Femur (tissue), 1 donor: Measurements from ENCODE around the gene CD22.
"Not testable (repeated sequence)": the region's sequence is repeated elsewhere in the genome, so short reads cannot be mapped to it uniquely, and the experiment has no call there.

Experiments used
- DNase-seq: peaks from one replicate; pipeline ENCODE4 v3.0.0-alpha.2; 2017

Gene CD22

DNA sequence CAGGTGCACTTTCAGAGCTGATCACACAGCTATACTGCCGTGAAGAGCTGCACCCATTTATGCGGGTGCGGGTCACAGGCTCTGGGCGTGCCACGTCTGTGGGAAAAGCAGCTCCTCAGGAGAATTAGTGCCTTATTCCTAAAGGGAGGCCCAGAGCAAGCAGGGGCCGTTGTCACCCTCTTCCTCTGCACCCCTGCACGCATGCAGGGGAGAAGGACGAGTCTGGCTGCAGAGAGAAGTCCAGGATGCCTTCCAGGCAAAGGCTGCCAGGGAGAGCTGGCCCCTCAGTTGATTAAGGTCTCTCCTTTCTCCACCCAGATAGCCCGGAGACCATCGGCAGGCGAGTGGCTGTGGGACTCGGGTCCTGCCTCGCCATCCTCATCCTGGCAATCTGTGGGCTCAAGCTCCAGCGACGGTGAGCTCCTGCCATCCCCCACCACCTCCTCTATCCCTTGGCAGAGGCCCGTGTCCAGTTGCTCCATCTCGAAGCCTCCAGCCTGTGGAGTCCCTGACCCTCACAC lies 15.6 kb downstream of the CD22 start:
- DNase-seq = no peak

DNA sequence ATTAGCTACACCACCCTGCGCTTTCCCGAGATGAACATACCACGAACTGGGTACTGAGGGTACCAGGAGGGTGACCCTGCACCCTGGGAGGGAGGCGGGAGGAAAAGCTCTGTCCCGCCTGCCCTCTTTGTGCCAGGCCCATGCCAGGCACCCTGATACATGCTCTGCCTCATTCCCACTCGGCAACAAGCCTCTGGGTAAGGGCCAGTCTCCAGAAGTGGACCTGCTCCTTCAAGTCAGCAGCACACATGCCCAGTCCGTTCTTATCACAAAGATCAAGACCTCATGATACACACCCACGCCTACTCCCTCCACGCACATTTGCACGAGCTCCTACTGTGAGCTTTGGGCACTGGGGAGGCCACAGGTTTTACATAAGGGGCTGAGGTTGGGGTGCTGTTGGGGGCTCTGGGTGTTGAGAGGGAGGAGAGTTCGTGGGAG lies 16.7 kb downstream of the CD22 start:
- DNase-seq = no peak

DNA sequence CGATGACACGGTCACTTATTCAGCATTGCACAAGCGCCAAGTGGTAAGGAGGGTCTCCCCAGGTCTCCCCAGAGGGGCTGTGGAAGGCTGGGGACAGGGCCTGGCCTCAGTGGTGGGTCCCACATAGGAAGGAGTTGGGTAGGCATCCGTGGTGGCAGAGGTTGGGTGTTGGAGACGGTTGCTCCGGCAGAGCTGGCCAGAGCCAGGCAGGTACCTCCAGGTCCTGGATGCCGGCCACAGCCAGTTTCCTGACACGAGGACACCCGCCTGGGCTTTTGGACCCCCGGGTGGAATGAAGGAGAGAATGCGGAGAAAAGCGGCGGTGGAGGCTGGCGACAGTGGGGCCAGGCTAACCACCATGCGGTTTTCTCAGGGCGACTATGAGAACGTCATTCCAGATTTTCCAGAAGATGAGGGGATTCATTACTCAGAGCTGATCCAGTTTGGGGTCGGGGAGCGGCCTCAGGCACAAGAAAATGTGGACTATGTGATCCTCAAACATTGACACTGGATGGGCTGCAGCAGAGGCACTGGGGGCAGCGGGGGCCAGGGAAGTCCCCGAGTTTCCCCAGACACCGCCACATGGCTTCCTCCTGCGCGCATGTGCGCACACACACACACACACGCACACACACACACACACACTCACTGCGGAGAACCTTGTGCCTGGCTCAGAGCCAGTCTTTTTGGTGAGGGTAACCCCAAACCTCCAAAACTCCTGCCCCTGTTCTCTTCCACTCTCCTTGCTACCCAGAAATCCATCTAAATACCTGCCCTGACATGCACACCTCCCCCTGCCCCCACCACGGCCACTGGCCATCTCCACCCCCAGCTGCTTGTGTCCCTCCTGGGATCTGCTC lies 17.4 kb downstream of the CD22 start:
- DNase-seq = no peak

DNA sequence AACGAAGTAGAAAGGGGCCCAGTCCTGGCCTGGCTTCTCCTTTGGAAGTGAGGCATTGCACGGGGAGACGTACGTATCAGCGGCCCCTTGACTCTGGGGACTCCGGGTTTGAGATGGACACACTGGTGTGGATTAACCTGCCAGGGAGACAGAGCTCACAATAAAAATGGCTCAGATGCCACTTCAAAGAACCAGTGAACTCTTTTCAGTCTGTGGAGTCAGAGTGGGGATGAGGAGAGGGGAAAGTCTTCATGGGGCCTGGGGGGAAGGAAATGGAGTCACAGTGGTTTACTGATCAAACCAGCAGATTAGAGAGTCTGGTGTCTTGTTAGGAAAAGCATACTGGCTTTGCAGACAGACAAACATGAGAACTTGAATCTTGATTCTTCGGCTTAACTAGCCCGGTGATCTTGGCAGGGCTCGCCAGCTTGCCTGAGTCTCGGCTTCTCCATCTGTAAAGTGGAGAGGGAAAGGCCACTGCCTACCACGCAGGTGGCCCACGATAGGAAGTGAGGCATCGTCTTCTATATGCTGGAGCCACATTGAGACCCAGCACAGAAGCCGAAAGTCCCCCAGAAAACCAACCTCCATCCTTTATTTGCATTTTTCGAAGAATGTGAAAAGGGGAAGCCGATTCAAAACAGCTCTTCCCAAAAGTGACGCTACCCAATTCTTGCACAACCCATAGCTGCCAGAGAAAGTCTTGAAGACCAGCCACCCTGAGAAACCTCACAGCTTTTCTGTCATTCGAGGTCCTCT lies 18.4 kb downstream of the CD22 start, which contains the start of gene FFAR1:
Gene FFAR1 (plus strand): TSS at position 732 of the 759 bp plus-strand sequence. CDS start 3,650 bp downstream, outside the sequence.
- DNase-seq = no peak

DNA sequence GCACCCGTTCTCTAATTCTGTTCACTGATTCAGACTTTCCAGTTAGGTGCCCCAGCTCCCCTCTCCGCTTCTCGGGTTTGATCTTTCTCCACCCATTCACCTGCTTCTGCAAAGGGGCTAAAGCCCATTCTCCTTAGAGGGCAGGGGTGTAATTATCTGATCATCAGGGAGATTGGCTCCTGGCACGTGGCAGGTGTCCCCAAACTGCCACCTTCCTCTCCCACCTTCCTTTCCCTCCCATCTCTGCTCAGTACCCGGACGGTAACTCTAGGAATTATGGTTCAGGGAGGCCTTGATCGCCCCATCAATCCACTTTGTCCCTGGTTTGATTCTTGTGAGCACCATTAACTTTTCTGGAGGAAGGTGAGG lies 18.9 kb downstream of the CD22 start:
- no peak for DNase-seq

DNA sequence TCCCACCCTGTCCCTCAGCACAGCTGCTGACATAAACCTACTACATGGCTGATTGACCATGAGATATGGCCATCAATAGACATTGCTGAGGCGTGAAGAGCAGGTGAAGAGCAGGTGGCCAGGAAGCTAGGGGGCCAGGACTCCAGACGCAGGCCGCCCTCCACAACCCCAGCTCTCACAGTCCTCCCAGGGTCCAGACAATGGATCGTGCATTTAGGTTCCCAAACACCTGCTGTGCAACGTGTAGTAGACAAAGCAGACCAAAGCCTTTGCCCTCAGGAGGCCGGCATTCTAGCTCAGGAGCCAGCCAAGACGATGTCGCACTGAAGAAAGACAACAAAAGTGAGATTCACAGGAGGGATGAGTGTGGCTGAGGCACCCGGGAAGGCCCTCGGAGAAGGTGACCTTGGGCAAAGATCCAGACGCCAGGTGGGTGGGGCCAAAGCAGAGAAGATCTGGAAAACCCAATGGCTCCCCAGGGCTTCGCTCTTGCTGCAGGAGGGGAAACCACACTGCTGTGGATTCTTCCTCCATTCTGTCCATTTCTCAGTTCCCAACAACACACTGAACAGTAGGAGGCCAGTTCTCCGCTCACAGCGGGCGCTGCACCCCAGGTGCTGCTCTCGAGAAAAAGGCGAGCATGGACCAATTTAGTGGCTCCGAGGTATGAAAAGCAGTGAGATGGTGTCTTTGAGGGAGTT lies 20.1 kb downstream of the CD22 start:
- DNase-seq = no peak

DNA sequence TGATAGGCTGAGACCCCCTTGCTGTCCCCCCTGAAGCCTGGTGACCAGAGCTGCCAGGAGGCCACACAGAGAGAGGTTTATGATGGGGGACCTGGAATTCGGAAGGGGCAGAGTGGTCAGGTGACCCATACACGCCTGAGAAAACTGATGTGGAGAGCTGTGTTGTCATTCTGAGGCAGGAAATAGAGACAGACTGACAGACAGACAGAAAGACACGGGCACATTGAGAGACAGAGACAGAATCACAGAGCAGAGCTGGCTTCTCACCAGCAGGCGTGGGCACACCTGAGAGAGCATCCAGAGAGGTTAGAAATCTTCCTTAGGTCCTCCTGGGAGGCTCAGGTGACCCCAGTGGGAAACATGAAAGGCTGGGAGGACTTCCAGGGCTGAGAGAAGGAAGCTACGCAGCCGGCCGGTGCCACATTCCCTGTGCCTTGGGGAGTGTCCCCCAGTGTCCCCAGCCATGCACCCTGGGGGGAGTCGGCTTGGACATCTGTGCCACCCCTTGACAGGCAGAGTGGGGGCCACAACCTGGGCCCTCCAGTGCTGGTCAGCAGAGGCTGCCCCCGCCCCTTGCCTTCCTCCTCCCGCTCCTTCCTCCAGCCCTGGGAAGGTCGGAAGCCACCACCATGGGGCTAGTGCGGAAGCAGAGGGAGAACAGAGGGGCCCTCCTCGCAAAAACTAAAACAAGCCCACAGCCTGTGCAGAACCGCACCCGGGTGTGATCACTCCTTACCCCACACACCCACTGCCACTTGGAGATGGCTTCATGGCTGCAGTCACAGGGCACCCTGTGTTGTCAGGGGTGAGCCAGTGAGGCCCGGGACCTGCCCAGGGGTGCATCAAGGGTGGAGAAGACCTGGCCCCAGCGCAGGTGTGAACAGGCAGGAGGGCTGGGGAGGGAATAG lies 20.9 kb downstream of the CD22 start:
- DNase-seq = no peak

DNA sequence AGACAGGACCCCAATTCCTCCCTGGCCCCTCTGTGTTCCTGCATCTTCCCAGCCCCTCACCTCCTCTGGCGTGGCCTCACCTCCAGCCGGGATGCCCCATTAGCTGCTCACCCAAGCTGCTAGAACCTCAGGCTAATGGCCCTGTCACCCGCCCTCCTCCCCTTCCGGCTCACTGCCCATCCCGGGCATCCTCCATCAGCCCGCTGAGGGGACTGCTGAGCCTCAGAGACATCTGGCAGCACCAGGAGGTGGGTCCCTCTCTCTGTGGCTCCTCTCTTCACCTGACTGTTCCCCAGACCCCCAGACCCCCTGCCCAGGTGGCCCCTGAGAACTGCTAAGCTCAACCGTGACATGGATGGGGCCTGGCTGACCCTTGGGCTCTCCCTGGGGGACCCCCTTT lies 21.6 kb downstream of the CD22 start:
- no peak for DNase-seq

DNA sequence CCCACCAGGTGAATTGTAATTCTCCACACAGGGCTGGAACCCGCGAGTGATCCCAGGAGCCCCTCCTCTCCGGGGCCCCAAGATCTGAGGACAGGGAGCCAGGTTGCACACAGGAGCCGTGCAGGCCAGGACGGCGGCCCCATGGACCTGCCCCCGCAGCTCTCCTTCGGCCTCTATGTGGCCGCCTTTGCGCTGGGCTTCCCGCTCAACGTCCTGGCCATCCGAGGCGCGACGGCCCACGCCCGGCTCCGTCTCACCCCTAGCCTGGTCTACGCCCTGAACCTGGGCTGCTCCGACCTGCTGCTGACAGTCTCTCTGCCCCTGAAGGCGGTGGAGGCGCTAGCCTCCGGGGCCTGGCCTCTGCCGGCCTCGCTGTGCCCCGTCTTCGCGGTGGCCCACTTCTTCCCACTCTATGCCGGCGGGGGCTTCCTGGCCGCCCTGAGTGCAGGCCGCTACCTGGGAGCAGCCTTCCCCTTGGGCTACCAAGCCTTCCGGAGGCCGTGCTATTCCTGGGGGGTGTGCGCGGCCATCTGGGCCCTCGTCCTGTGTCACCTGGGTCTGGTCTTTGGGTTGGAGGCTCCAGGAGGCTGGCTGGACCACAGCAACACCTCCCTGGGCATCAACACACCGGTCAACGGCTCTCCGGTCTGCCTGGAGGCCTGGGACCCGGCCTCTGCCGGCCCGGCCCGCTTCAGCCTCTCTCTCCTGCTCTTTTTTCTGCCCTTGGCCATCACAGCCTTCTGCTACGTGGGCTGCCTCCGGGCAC lies 22.6 kb downstream of the CD22 start:
- no peak for DNase-seq

DNA sequence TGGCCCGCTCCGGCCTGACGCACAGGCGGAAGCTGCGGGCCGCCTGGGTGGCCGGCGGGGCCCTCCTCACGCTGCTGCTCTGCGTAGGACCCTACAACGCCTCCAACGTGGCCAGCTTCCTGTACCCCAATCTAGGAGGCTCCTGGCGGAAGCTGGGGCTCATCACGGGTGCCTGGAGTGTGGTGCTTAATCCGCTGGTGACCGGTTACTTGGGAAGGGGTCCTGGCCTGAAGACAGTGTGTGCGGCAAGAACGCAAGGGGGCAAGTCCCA lies 23.1 kb downstream of the CD22 start:
- DNase-seq = no peak

DNA sequence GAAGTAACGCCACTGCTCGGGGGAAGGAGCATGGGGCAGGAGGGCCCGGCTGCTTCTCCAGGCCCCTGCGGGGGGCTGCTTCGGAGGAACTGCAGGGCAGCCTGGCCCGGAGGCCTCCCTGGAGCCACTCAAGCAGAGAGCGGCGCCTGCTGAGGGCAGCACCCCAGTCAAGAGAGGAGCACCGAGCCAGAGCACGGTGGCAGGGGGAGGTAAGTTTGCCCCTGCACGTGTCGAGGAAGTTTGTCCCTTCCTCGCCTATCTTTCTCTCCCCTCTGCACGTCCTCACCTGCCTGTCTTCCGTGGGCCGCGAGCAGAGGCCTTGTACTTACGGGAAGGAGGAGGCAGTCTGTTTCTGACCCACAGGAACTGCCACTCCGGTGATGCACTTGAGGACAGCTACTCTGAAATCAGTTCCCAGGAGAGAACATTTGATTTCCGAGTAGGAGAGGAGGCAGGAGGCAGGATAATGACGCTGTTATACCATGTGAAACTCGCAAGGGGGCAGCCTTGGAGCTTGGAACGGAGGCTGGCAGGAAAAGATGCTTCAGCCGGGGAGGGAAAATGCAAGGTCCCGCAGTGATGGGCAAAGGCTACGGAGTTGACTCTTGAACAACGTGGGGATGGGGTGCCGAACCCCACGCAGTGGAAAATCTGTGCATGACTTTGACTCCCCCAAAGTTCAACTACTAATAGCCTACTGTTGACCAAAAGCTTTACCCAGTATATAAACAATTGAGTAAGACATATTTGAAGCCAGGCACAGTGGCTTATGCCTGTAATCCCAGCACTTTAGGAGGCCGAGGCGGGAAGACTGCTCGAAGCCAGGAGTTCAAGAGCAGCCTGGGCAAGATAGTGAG lies 23.7 kb downstream of the CD22 start:
- DNase-seq = peak; percentile 75

DNA sequence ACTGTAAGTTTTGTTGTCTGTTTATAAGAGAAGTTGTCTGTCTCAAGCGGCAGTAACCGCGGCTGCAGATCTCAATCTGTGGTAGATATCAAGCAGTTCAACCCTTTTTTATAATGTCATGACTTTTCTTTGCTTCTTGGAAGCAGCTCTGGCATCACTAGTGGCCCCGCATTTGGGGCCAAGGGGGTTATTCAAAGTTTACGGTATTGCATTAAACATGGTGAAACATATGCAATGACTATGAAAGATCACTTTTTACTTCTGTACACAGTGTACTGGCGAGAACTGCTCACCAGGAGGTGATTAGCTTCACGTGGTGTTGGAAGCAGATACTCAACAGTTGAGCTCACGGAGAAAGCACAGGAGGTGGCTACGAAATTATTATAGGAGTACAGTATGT lies 24.6 kb downstream of the CD22 start:
- no peak for DNase-seq

DNA sequence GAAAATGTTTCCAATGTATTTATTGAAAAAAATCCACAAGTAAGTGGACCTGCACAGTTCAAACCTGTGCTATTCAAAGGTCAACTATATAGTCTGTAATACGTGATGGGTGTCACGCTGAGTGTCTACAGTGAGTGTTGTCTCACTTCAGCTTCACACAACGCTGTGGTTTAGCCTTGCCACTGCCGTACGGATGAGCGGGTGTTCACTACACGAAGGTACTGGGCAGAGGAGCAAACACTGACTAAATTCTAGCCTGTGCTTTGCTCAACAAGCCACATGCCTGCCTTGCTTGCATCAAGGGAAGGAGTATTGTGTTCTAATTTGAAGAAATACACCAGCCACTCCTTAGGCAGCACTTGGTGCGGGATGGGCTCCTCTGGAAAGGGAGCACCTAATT lies 25.9 kb downstream of the CD22 start:
- DNase-seq = no peak

DNA sequence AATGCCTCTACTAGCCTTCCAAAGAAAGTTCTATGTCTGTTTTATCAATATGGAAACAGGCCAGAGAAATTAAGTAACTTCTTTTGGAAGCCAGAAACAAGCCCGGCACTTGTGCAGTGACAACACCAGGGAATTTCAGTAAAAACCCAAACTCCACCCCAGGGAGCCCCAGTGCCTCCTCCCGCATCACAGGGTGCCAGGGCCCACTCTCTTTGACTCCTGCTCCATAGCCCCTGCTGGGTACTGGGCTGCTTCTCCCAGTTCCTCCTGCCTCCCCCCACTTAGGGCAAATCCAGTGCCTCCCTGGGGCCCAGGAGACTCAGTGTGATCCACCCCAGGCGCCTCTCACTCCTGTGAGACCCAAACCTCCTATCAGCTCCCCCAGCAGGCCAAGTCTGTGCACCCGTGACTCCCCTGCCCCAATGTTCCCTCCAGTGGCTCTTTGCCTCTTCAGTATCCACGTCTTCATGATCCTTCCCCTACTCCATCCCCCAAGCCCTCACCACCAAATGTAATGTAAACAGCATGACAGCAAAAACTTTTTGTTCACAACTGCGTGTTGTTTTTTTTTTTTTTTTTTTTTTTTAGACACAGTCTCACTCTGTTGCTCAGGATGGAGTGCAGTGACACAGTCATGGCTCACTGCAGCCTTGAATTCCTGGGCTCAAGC lies 26.9 kb downstream of the CD22 start:
- DNase-seq = no peak

DNA sequence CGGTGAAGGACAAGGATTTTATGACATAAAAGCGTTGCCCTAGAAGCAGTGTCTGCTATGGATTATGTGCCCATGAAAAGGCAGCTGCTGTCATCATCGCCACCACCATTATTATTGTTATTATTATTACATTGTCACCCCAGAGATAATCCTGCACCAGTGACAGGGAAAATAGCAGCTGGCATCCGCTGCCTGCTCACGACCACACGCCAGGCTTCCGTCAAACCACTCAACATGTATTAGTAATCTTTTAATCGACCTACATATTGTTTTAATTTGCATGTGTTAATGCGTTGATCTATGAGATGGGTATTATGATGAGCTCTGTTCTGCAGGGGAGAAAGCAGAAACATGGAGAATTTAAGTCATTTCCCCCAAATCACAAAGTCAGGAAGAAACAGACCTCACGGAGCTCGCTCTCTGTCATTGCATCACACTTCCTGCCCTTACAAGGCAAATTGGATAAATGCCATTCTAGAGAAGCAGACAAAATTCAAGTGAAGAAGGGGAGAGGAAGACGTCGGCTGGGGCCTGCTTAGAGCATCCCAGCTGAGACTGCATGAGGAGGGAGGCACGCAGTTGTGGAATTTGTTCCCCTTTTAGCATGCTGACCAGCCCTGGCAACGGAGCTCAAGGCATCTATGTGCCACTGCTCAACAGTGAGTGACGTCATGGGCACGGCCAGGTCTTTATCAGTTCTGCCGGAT lies 29.0 kb downstream of the CD22 start, which contains the start of gene FFAR3:
Gene FFAR3 (plus strand): TSS at position 594 of the 707 bp plus-strand sequence. CDS start 431 bp downstream, outside the sequence.
- DNase-seq = no peak

DNA sequence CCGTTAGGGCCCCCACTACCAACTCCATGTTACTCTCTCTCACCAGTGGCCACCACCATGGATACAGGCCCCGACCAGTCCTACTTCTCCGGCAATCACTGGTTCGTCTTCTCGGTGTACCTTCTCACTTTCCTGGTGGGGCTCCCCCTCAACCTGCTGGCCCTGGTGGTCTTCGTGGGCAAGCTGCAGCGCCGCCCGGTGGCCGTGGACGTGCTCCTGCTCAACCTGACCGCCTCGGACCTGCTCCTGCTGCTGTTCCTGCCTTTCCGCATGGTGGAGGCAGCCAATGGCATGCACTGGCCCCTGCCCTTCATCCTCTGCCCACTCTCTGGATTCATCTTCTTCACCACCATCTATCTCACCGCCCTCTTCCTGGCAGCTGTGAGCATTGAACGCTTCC lies 29.8 kb downstream of the CD22 start:
- not testable (repeated sequence) for DNase-seq

DNA sequence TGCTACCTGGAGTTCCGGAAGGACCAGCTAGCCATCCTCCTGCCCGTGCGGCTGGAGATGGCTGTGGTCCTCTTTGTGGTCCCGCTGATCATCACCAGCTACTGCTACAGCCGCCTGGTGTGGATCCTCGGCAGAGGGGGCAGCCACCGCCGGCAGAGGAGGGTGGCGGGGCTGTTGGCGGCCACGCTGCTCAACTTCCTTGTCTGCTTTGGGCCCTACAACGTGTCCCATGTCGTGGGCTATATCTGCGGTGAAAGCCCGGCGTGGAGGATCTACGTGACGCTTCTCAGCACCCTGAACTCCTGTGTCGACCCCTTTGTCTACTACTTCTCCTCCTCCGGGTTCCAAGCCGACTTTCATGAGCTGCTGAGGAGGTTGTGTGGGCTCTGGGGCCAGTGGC lies 30.4 kb downstream of the CD22 start:
- not testable (repeated sequence) for DNase-seq

DNA sequence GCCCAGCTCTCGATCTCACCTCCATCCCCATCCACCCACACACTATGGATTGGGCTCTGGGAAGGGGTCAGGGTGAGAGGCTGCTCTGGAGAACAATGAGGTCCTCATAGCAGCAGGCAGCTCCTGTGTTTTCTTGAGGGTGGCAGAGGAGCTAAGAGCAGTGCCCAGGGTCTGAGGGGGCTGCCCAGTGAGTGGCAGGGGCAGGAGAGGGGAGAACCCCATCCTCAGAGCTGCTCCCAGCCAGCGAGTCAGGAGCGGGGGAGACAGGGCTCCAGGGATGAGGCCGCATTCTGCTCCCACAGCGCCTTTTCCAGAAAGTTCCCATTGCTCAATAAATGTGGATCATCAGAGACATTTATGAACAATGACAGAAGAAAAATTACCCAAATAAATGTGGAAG lies 31.1 kb downstream of the CD22 start:
- not testable (repeated sequence) for DNase-seq

DNA sequence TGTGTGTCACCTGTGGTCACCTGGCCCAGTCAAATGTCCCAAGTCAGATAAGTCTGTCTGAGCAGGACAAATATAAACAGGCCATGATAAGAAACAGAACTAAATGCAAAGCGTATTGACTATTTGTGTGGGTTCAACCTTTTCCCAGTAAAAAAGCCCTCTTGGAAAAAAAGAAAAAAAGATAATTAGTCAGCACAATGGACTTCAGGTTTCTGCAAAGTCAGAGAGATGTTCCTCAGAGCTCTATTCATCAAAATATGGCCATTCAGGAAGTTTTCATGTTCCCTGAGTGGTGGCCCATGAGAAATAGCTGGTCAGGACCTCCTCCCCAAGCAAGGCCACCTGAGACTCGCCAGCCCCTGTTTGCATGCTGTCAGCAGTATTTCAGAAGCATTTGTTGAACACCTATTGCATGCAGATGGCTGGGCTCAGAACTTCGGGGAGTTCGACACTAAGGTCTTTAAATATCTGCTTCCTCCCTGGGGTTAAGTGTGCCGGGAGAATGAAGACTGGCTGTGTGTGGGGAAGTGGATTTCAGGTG lies 32.0 kb downstream of the CD22 start:
- no peak for DNase-seq
